ENCODE data around the gene OR2F1.

GRCh38 chr7:143960813-143961610 is 6.4 kb downstream of the OR2F1 start:
- TF ChIP-seq CTCF (IDR thresholded peaks at IDR 0.05 in 2 of 3, conservative IDR thresholded peaks at IDR 0.05 in 1 of 3; ENCODE audit: control insufficient read depth in 2 of 3, extremely low read depth in 1 of 3, insufficient read depth in 1 of 3, low read depth in 3 of 3, low read length in 3 of 3) (no peak), EP300 (IDR thresholded peaks at IDR 0.05; ENCODE audit: borderline replicate concordance in 1 of 2, control insufficient read depth in 1 of 2, low read depth in 2 of 2, low read length in 2 of 2) (no peak), BHLHE40 (IDR thresholded peaks at IDR 0.05; ENCODE audit: borderline replicate concordance in 1 of 2, low read depth in 2 of 2, low read length in 1 of 2) (no peak), MYC (IDR thresholded peaks at IDR 0.05; ENCODE audit: insufficient read depth, insufficient read length, insufficient replicate concordance, low read length, severe bottlenecking) (no peak), CREB1 (IDR thresholded peaks at IDR 0.05; ENCODE audit: low read depth) (no peak), SP1 (IDR thresholded peaks at IDR 0.05; ENCODE audit: low read depth, low read length) (no peak), SUPT20H (IDR thresholded peaks at IDR 0.05; ENCODE audit: borderline replicate concordance, control insufficient read depth, low read depth, low read length) (no peak), SMARCA5 (IDR thresholded peaks at IDR 0.05) (no peak), CREM (IDR thresholded peaks at IDR 0.05; ENCODE audit: low read depth) (no peak), PBX3 (IDR thresholded peaks at IDR 0.05; ENCODE audit: insufficient replicate concordance, low read depth, low read length) (no peak), HDAC2 (IDR thresholded peaks at IDR 0.05) (no peak), SPI1 (IDR thresholded peaks at IDR 0.05; ENCODE audit: borderline replicate concordance, insufficient read depth, low read depth, low read length) (no peak), NKRF (conservative IDR thresholded peaks at IDR 0.05) (no peak), CUX1 (IDR thresholded peaks at IDR 0.05; ENCODE audit: insufficient replicate concordance, low read depth, low read length) (no peak)
